ENCODE results near the gene FILIP1L.

Gene FILIP1L

GRCh38 chr3:100019719-100020118, 94.6 kb downstream of the FILIP1L start:
- DNase-seq (ENCODE audit: low read depth in 2 of 2, low spot score in 1 of 2), result no peak

GRCh38 chr3:100018806-100019205, 95.5 kb downstream of the FILIP1L start:
- no peak for DNase-seq (ENCODE audit: low read depth in 2 of 2, low spot score in 1 of 2)

GRCh38 chr3:100010087-100010417, 104.2 kb downstream of the FILIP1L start:
- no peak for DNase-seq (ENCODE audit: low read depth in 2 of 2, low spot score in 1 of 2)

GRCh38 chr3:100009276-100010086, 104.8 kb downstream of the FILIP1L start:
- no peak for DNase-seq (ENCODE audit: low read depth in 2 of 2, low spot score in 1 of 2)

GRCh38 chr3:100008081-100008698, 106.1 kb downstream of the FILIP1L start:
- no peak for DNase-seq (ENCODE audit: low read depth in 2 of 2, low spot score in 1 of 2)

- no peak for DNase-seq (ENCODE audit: low read depth in 2 of 2, low spot score in 1 of 2)
These were observed 107.0 kb downstream of the FILIP1L start for GRCh38 chr3:100007313-100007712.

- DNase-seq (ENCODE audit: low read depth in 2 of 2, low spot score in 1 of 2), result no peak
These were observed 107.6 kb downstream of the FILIP1L start for GRCh38 chr3:100006570-100007271.

GRCh38 chr3:100005665-100006393, 108.5 kb downstream of the FILIP1L start:
- no peak for DNase-seq (ENCODE audit: low read depth in 2 of 2, low spot score in 1 of 2)

- DNase-seq (ENCODE audit: low read depth in 2 of 2, low spot score in 1 of 2), result no peak
These were observed 109.4 kb downstream of the FILIP1L start for GRCh38 chr3:100004931-100005330.

GRCh38 chr3:100003609-100004503, 110.4 kb downstream of the FILIP1L start:
- no peak for DNase-seq (ENCODE audit: low read depth in 2 of 2, low spot score in 1 of 2)

- no peak for DNase-seq (ENCODE audit: low read depth in 2 of 2, low spot score in 1 of 2)
These were observed 111.5 kb downstream of the FILIP1L start for GRCh38 chr3:100002599-100003350.

- no peak for DNase-seq (ENCODE audit: low read depth in 2 of 2, low spot score in 1 of 2)
These were observed 112.6 kb downstream of the FILIP1L start for GRCh38 chr3:100001526-100002270.

- no peak for DNase-seq (ENCODE audit: low read depth in 2 of 2, low spot score in 1 of 2)
These were observed 113.2 kb downstream of the FILIP1L start for GRCh38 chr3:100001083-100001482.

GRCh38 chr3:99999536-99999935, 114.8 kb downstream of the FILIP1L start:
- DNase-seq (ENCODE audit: low read depth in 2 of 2, low spot score in 1 of 2), result no peak

- no peak for DNase-seq (ENCODE audit: low read depth in 2 of 2, low spot score in 1 of 2)
These were observed 117.0 kb downstream of the FILIP1L start for GRCh38 chr3:99997293-99997692.

- no peak for DNase-seq (ENCODE audit: low read depth in 2 of 2, low spot score in 1 of 2)
These were observed 124.1 kb downstream of the FILIP1L start for GRCh38 chr3:99990179-99990578.

GRCh38 chr3:99984668-99985067, 129.6 kb downstream of the FILIP1L start:
- DNase-seq (ENCODE audit: low read depth in 2 of 2, low spot score in 1 of 2), result no peak

GRCh38 chr3:99984139-99984538, 130.2 kb downstream of the FILIP1L start:
- no peak for DNase-seq (ENCODE audit: low read depth in 2 of 2, low spot score in 1 of 2)

GRCh38 chr3:99982650-99983049, 131.7 kb downstream of the FILIP1L start:
- no peak for DNase-seq (ENCODE audit: low read depth in 2 of 2, low spot score in 1 of 2)

Measured in stimulated activated CD8-positive, alpha-beta memory T cell treated with anti-CD3 and anti-CD28 coated beads, Interleukin-4, amount 100 ng/mL, for 4 hours (primary cell).